H1 (cell line): ENCODE data around the gene RPN2. TPM values are rescaled to one million over a fixed set of nuclear protein-coding genes. Genes with fewer than 3 reads are reported as not detected.

Experiments
- CTCF ChIA-PET: fragments of 300-600 bp; sonication (Branson Sonifier 250); formaldehyde crosslinking; loops from one replicate; lab custom pipeline; 2021; ENCODE audit not compliant: partially characterized antibody; lab: Charles Lee
- POLR2A ChIA-PET: fragments of 300-600 bp; sonication (Branson Sonifier 250); formaldehyde crosslinking; loops from one replicate; lab custom pipeline; 2021; ENCODE audit warnings: inconsistent platforms; ENCODE audit not compliant: partially characterized antibody; lab: Charles Lee
- DNase-seq, 2 experiments: peaks; one replicate each; pipeline versions ENCODE4 v3.0.0 to v3.0.0-alpha.2; 2010 to 2022; ENCODE audit warnings: low spot score in 2 of 2, low read depth in 1 of 2, mixed read lengths in 1 of 2
- FAIRE-seq: peaks from 2 replicates; lab custom pipeline; 2011; peaks lifted over from hg19 to GRCh38; lab: Jason Lieb, UNC
- H2AFZ ChIP-seq: 2 replicates; pipeline ENCODE4 v1.8.1; 2012; ENCODE audit warnings: low read length, inconsistent platforms
- H2AK5ac ChIP-seq: 2 replicates; pipeline ENCODE4 v1.6.1; 2013; ENCODE audit warnings: low read depth, low read length
- H2BK120ac ChIP-seq: replicated peaks from 2 replicates; pipeline ENCODE3; 2013; ENCODE audit warnings: low read depth, low read length, inconsistent platforms
- H2BK12ac ChIP-seq: 2 replicates; pipeline ENCODE4 v1.6.1; 2013; ENCODE audit warnings: low read depth, low read length
- H2BK15ac ChIP-seq: 2 replicates; pipeline ENCODE4 v1.6.1; 2013; ENCODE audit warnings: low read length
- H2BK20ac ChIP-seq: 2 replicates; pipeline ENCODE4 v1.6.1; 2013; ENCODE audit warnings: low read length
- H2BK5ac ChIP-seq: 2 replicates; pipeline ENCODE4 v1.6.1; 2013; ENCODE audit warnings: low read depth, low read length
- H3K14ac ChIP-seq: 2 replicates; pipeline ENCODE4 v1.6.1; 2013; ENCODE audit warnings: inconsistent platforms; ENCODE audit not compliant: insufficient read length
- H3K18ac ChIP-seq: 2 replicates; pipeline ENCODE4 v1.6.1; 2013; ENCODE audit warnings: low read length; ENCODE audit errors: extremely low read depth
- H3K23ac ChIP-seq: 2 replicates; pipeline ENCODE4 v1.6.1; 2013; ENCODE audit warnings: inconsistent platforms; ENCODE audit not compliant: insufficient read length
- H3K23me2 ChIP-seq: 2 replicates; pipeline ENCODE4 v1.6.1; 2013; ENCODE audit warnings: low read depth, low read length
- H3K27ac ChIP-seq: 2 replicates; pipeline ENCODE4 v1.6.1; 2011; ENCODE audit warnings: low read depth, low read length, inconsistent platforms
- H3K27me3 ChIP-seq, 4 experiments: replicated peaks in 1 of 4; 1 replicate in 1 of 4; 2 replicates in 3 of 4; pipeline versions ENCODE4 v1.6.1 to v1.8.1; 2011 to 2013; ENCODE audit warnings: low read length in 3 of 4, mild to moderate bottlenecking in 3 of 4, inconsistent platforms in 2 of 4, mixed read lengths in 2 of 4, moderate library complexity in 1 of 4; ENCODE audit not compliant: control insufficient read depth in 3 of 4, insufficient read depth in 3 of 4; ENCODE audit errors: extremely low read depth in 1 of 4
- H3K36me3 ChIP-seq, 4 experiments: 2 replicates each; pipeline versions ENCODE4 v1.6.1 to v1.8.1; 2011 to 2013; ENCODE audit warnings: mild to moderate bottlenecking in 4 of 4, low read length in 3 of 4, moderate library complexity in 2 of 4, control low read depth in 1 of 4, inconsistent platforms in 1 of 4; ENCODE audit not compliant: insufficient read depth in 4 of 4, control insufficient read depth in 2 of 4
- H3K4ac ChIP-seq: replicated peaks from 2 replicates; pipeline ENCODE3; 2013; ENCODE audit warnings: low read length, low read depth, mixed read lengths, inconsistent platforms; ENCODE audit not compliant: insufficient read length
- H3K4me1 ChIP-seq, 4 experiments: replicated peaks in 1 of 4; 1 replicate in 1 of 4; 2 replicates in 3 of 4; pipeline versions ENCODE4 v1.6.1 to v1.8.1; 2011 to 2013; ENCODE audit warnings: low read length in 3 of 4, inconsistent platforms in 2 of 4, mixed read lengths in 1 of 4; ENCODE audit not compliant: insufficient read depth in 4 of 4, control insufficient read depth in 3 of 4
- H3K4me2 ChIP-seq, 2 experiments: 2 replicates each; pipeline versions ENCODE4 v1.6.1 to v1.8.1; 2011 to 2013; ENCODE audit warnings: low read depth in 2 of 2, low read length in 2 of 2, control low read depth in 1 of 2, inconsistent platforms in 1 of 2, mild to moderate bottlenecking in 1 of 2; ENCODE audit not compliant: insufficient read depth in 1 of 2
- H3K4me3 ChIP-seq, 4 experiments: fragments of 200-600, 300-600 bp in 1 of 4; sonication (generic), shearing (Covaris generic), sonication (Bioruptor Twin) in 1 of 4; 2 replicates each; pipeline versions ENCODE4 v1.5.1 to v1.8.1; 2011 to 2016; ENCODE audit warnings: low read length in 4 of 4, low read depth in 3 of 4, control low read depth in 2 of 4, inconsistent platforms in 2 of 4, mild to moderate bottlenecking in 2 of 4, mixed read lengths in 1 of 4, moderate library complexity in 1 of 4; ENCODE audit not compliant: insufficient read depth in 2 of 4; ENCODE audit errors: extremely low read depth in 1 of 4
- H3K56ac ChIP-seq: replicated peaks from 2 replicates; pipeline ENCODE3; 2013; ENCODE audit warnings: low read depth, mild to moderate bottlenecking, mixed read lengths, low read length, inconsistent platforms; ENCODE audit not compliant: insufficient read length
- H3K79me1 ChIP-seq: 2 replicates; pipeline ENCODE4 v1.6.1; 2013; ENCODE audit warnings: low read depth, low read length, control low read depth
- H3K79me2 ChIP-seq, 2 experiments: 2 replicates each; pipeline versions ENCODE4 v1.6.1 to v1.8.1; 2012 to 2013; ENCODE audit warnings: low read length in 2 of 2, mild to moderate bottlenecking in 2 of 2, inconsistent platforms in 1 of 2; ENCODE audit not compliant: insufficient read depth in 2 of 2, control insufficient read depth in 1 of 2
- H3K9ac ChIP-seq, 4 experiments: replicated peaks in 1 of 4; 1 replicate in 1 of 4; 2 replicates in 3 of 4; pipeline versions ENCODE4 v1.6.1 to v1.8.1; 2011 to 2013; ENCODE audit warnings: low read depth in 3 of 4, low read length in 3 of 4, control low read depth in 2 of 4, mild to moderate bottlenecking in 2 of 4, moderate library complexity in 2 of 4, inconsistent platforms in 1 of 4; ENCODE audit errors: extremely low read depth in 1 of 4
- H3K9me3 ChIP-seq, 2 experiments: 2 replicates each; pipeline versions ENCODE4 v1.6.1 to v1.8.1; 2012 to 2013; ENCODE audit warnings: mild to moderate bottlenecking in 2 of 2, moderate library complexity in 2 of 2, control low read depth in 1 of 2, inconsistent platforms in 1 of 2, low read depth in 1 of 2, low read length in 1 of 2, mixed read lengths in 1 of 2; ENCODE audit not compliant: insufficient read depth in 2 of 2
- H4K20me1 ChIP-seq, 2 experiments: replicated peaks in 1 of 2; 2 replicates each; pipeline versions ENCODE3 to v1.8.1; 2011 to 2013; ENCODE audit warnings: inconsistent platforms in 2 of 2, low read length in 2 of 2, mild to moderate bottlenecking in 1 of 2; ENCODE audit not compliant: insufficient read depth in 2 of 2, control insufficient read depth in 1 of 2
- H4K5ac ChIP-seq: 2 replicates; pipeline ENCODE4 v1.6.1; 2013; ENCODE audit warnings: low read length, low read depth, mixed read lengths, inconsistent platforms; ENCODE audit not compliant: insufficient read length
- H4K8ac ChIP-seq: 2 replicates; pipeline ENCODE4 v1.8.0; 2013; ENCODE audit warnings: mild to moderate bottlenecking, moderate library complexity, low read length, inconsistent platforms; ENCODE audit not compliant: insufficient read depth; ENCODE audit errors: extremely low read depth
- H4K91ac ChIP-seq: replicated peaks from 2 replicates; pipeline ENCODE3; 2013; ENCODE audit warnings: low read length, mixed read lengths, inconsistent platforms; ENCODE audit not compliant: insufficient read length
- CBX5 ChIP-seq: fragments of 300-800, 300-1000 bp; sonication (generic); IDR thresholded peaks from 2 replicates; pipeline ENCODE4 v1.7.1; 2016; ENCODE audit warnings: antibody characterized with exemption, low read length, low read depth
- FOSL1 ChIP-seq: IDR thresholded peaks from 2 replicates; pipeline ENCODE4 v1.6.1; 2011; ENCODE audit warnings: mild to moderate bottlenecking, low read depth, low read length, moderate library complexity; ENCODE audit not compliant: insufficient read depth
- HDAC2 ChIP-seq, 2 experiments: fragments of 300-600 bp in 1 of 2; sonication (generic) in 1 of 2; IDR thresholded peaks; 2 replicates each; pipeline ENCODE4 v1.6.1; 2011 to 2012; ENCODE audit warnings: low read depth in 2 of 2, low read length in 2 of 2, mild to moderate bottlenecking in 2 of 2, moderate library complexity in 2 of 2, borderline replicate concordance in 1 of 2, inconsistent platforms in 1 of 2
- MAFK ChIP-seq: IDR thresholded peaks from 2 replicates; pipeline ENCODE4 v1.6.1; 2012; ENCODE audit warnings: low read depth, mild to moderate bottlenecking, improper control_type of control experiment, low read length
- RNF2 ChIP-seq: fragments of 200-900, 300-1000 bp; sonication (generic); IDR thresholded peaks from 2 replicates; pipeline ENCODE4 v1.7.1; 2016; ENCODE audit warnings: borderline replicate concordance, low read depth, mild to moderate bottlenecking, antibody characterized with exemption, low read length; ENCODE audit not compliant: poor library complexity, severe bottlenecking; ENCODE audit errors: missing control alignments
- SAP30 ChIP-seq: fragments of 300-600 bp; sonication (generic); IDR thresholded peaks from 2 replicates; pipeline ENCODE4 v1.7.1; 2012; ENCODE audit warnings: low read length, moderate library complexity, mild to moderate bottlenecking, inconsistent platforms; ENCODE audit not compliant: insufficient read depth, insufficient replicate concordance
- WGBS, 2 experiments: shearing (Covaris generic) in 1 of 2; methylation state at CpG; one replicate each; pipeline versions ENCODE4 v1.1.6 to v1.1.7; 2013 to 2015; ENCODE audit warnings: low lambda C conversion rate in 2 of 2, mixed read lengths in 2 of 2, inconsistent platforms in 1 of 2, low coverage in 1 of 2, missing lambda C conversion rate in 1 of 2; ENCODE audit not compliant: insufficient replicate concordance in 2 of 2, insufficient coverage in 1 of 2, insufficient read length in 1 of 2; ENCODE audit errors: extremely low coverage in 1 of 2, missing lambda C conversion rate in 1 of 2; 5-methylcytosine and 5-hydroxymethylcytosine counted together
- polyA plus RNA-seq, 7 experiments: library from polyadenylated mRNA; depleted of rRNA in 3 of 7; stranded (reverse) in 5 of 7; unstranded in 2 of 7; fragments of >200 nt in 5 of 7; fragments of 200-250 nt in 2 of 7; gene quantifications; 1 replicate in 5 of 7; 2 replicates in 1 of 7; 4 replicates in 1 of 7; pipeline versions ENCODE4 v1.2.1 to v1.2.3, GENCODE V29; 2011 to 2013; ENCODE audit warnings: missing spikeins in 2 of 7, mixed read lengths in 2 of 7
- total RNA-seq: library from RNA; stranded (reverse); fragmentation: NEBNext Ultra II Directional; extraction: Animal tissue kit (Norgen Biotek cat#: 25700); gene quantifications from 2 replicates; pipeline ENCODE4 v1.2.1, GENCODE V29; 2021
- TF ChIP-seq, protein P1 (sequence below): IDR thresholded peaks from 2 replicates; pipeline ENCODE4 v1.6.1; 2012; ENCODE audit warnings: inconsistent platforms

The RPN2 gene
- total and polyA plus RNA-seq, 2 of the 8 experiments (the other 6 are each of a cell fraction or from before 2014, with no cell fraction given) = 236 to 379 TPM

DNA sequence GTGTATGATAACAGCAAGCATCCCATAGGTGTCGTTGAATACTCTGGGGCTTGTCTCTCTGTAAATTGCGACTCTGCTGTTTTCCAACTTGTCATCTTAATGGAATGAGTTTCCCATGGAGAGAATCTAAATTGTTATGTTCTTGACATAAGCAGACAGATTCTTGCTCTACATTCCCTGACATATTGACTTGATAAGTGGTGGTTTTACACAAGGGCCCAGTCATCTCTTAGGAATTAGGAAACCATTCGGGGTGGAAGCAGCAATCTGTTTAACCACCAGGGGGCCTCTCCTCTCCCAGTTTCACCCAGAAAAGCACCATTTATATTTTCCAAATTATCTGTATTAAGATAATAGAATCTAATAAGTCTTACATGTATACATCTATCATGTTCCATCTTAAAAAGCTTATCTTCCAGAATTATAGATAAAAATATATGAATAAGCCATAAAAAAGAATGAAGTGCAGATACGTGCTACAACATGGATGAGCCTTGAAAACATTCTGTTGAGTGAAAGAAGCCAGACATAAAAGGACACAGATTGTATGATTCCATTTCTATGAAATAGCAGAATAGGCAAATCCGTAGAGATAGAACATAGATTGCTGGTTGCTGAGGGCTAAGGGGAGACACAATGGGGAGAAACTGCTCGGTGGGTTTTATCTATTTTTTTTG lies 23.3 kb downstream of the RPN2 start:
- peaks cover 16% of the 10 kb centered on the region for H3K79me1 ChIP-seq
- no peaks in the 10 kb centered on the region for H3K9me3 ChIP-seq
- no peaks in the 10 kb centered on the region for H3K27me3 ChIP-seq
- H3K4me1 ChIP-seq = no peaks in the 10 kb centered on the region
- no peak overlapping the region for H4K5ac ChIP-seq
- peak in 1 of 2 experiments; percentile 10 for DNase-seq
- no peak overlapping the region for H2BK120ac ChIP-seq
- H3K4me3 ChIP-seq = no peak overlapping the region
- no peak overlapping the region for H4K8ac ChIP-seq
- whole genome bisulfite sequencing, 2 experiments = 82% methylated on average over 6 of the region's 6 CpGs; no CpG with 5 or more reads in 1 of the 2 experiments
- H3K23me2 ChIP-seq = no peaks in the 10 kb centered on the region
- POLR2A ChIA-PET = no interaction called here
- H3K18ac ChIP-seq = no peak overlapping the region
- H2BK20ac ChIP-seq = no peak overlapping the region
- no peak overlapping the region for H2AFZ ChIP-seq
- no peak overlapping the region for H3K4ac ChIP-seq
- no peak overlapping the region for H2BK12ac ChIP-seq
- H3K56ac ChIP-seq = no peak overlapping the region
- no peak overlapping the region for H3K27ac ChIP-seq
- CTCF ChIA-PET = interaction anchor here (0.7 to 4.3 kb wide), 16 partner anchors 9 to 1797 kb away, joined by 3 to 31 read pairs (median 4); no protein-coding TSS in a partner anchor
- no peak overlapping the region for H2BK15ac ChIP-seq
- no peak overlapping the region for H4K91ac ChIP-seq
- FAIRE-seq = no peak
- H3K79me2 ChIP-seq = peaks cover 0 to 33% of the 10 kb centered on the region in 2 experiments; a peak in 2 of 4 replicates
- no peak overlapping the region for H3K23ac ChIP-seq
- H3K9ac ChIP-seq = no peak overlapping the region
- no peak overlapping the region for H2BK5ac ChIP-seq
- no peak overlapping the region for H3K4me2 ChIP-seq
- peaks cover 42 to 79% (median 60%) of the 10 kb centered on the region in 4 experiments for H3K36me3 ChIP-seq
- no peak overlapping the region for H3K14ac ChIP-seq
- peaks cover 3 to 7% of the 10 kb centered on the region in 2 experiments for H4K20me1 ChIP-seq
- H2AK5ac ChIP-seq = no peak overlapping the region
- TF ChIP-seq HDAC2 (IDR thresholded peaks at IDR 0.05; ENCODE audit: borderline replicate concordance in 1 of 2, low read depth in 2 of 2, low read length in 2 of 2) = no peak
- no peak for TF ChIP-seq RNF2
- TF ChIP-seq MAFK = no peak
- TF ChIP-seq FOSL1 = no peak
- TF ChIP-seq CBX5 = no peak
- TF ChIP-seq, protein P1, sequence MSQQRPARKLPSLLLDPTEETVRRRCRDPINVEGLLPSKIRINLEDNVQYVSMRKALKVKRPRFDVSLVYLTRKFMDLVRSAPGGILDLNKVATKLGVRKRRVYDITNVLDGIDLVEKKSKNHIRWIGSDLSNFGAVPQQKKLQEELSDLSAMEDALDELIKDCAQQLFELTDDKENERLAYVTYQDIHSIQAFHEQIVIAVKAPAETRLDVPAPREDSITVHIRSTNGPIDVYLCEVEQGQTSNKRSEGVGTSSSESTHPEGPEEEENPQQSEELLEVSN = no peak
- no peak for TF ChIP-seq SAP30
